Brain microvascular endothelial cell (primary cell): ENCODE results near the gene LRRC36.
A peak's percentile ranks its signal among the peaks of the same experiment; 100 is the strongest.
"Not testable (repeated sequence)": the region's sequence is repeated elsewhere in the genome, so short reads cannot be mapped to it uniquely, and the experiment has no call there.

Source experiments
- DNase-seq: peaks from one replicate; pipeline ENCODE4 v3.0.0-alpha.2; 2020
- H3K27ac ChIP-seq: fragments of 250-450 bp; sonication (Bioruptor Pico); 2 replicates; pipeline ENCODE4 v1.5.1; 2020; ENCODE audit warnings: mild to moderate bottlenecking, moderate library complexity
- H3K27me3 ChIP-seq: fragments of 250-450 bp; sonication (Bioruptor Pico); replicated peaks from 2 replicates; pipeline ENCODE4 v1.5.1; 2020; ENCODE audit warnings: mild to moderate bottlenecking
- H3K36me3 ChIP-seq: fragments of 250-450 bp; sonication (Bioruptor Pico); replicated peaks from 2 replicates; pipeline ENCODE4 v1.5.1; 2020; ENCODE audit warnings: mild to moderate bottlenecking
- H3K4me3 ChIP-seq: 2 replicates; pipeline ENCODE4 v1.5.1; 2011; ENCODE audit warnings: low read depth, mild to moderate bottlenecking, control low read depth, low read length, moderate library complexity
- in situ Hi-C: cut with HindIII; loops from 2 replicates; pipeline ENCODE4 v1.10.0; 2017; ENCODE audit warnings: low sequenced_read_pairs, low pct_ligation_motif_present
- TF ChIP-seq, protein P1 (sequence below): IDR thresholded peaks from 2 replicates; pipeline ENCODE4 v1.5.1; 2011; ENCODE audit warnings: low read depth, mild to moderate bottlenecking, moderate library complexity, low read length, control low read depth, inconsistent platforms; ENCODE audit errors: missing control alignments

LRRC36 gene

DNA sequence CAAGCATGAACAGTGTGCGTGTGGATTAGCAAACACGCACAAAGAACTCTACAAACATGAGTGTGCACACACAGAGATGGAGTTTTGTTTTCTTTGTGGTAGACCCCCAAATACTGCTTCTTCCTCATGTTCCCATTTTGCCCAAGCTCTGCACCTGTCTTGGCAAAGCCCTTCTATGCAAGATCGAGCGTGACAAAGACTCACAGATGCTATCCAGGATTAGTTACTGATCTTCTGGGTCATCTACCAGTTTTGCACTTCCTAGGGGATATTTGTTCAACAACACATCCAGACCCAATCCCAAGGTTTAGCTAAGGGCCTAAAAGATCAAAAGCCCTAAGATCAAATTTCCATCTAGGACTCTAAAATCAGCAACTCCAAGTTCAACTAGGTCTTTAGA lies 16.0 kb downstream of the LRRC36 start:
- H3K4me3 ChIP-seq: no peak overlapping the region
- H3K36me3 ChIP-seq: no peaks in the 10 kb centered on the region
- in situ Hi-C loops: no loop called here
- H3K27ac ChIP-seq: no peak overlapping the region
- TF ChIP-seq, protein P1, sequence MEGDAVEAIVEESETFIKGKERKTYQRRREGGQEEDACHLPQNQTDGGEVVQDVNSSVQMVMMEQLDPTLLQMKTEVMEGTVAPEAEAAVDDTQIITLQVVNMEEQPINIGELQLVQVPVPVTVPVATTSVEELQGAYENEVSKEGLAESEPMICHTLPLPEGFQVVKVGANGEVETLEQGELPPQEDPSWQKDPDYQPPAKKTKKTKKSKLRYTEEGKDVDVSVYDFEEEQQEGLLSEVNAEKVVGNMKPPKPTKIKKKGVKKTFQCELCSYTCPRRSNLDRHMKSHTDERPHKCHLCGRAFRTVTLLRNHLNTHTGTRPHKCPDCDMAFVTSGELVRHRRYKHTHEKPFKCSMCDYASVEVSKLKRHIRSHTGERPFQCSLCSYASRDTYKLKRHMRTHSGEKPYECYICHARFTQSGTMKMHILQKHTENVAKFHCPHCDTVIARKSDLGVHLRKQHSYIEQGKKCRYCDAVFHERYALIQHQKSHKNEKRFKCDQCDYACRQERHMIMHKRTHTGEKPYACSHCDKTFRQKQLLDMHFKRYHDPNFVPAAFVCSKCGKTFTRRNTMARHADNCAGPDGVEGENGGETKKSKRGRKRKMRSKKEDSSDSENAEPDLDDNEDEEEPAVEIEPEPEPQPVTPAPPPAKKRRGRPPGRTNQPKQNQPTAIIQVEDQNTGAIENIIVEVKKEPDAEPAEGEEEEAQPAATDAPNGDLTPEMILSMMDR: no peak
- DNase-seq: no peak
- H3K27me3 ChIP-seq: no peaks in the 10 kb centered on the region

DNA sequence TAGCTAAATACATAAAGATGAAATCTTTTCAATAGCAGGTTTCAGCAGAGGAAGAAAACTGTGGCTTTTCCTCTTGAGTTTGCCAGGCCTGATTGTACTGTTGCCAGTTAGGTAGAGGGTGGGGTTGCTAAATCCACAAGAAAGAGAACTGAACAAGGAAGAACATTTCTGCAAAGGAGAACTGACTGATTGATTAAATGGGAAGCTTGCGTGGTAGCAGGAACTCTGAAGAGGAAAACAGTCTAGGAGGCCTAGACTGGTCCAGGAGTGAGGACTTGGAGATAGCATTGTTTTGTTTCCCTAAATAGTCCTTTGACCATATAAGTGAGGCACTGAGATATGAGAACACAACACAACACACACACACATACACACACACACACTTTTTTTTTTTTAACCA lies 18.8 kb downstream of the LRRC36 start:
- no peak overlapping the region for H3K27ac ChIP-seq
- no peak for DNase-seq
- H3K27me3 ChIP-seq: no peaks in the 10 kb centered on the region
- TF ChIP-seq, protein P1: no peak
- in situ Hi-C loops: no loop called here
- H3K36me3 ChIP-seq: no peaks in the 10 kb centered on the region
- no peak overlapping the region for H3K4me3 ChIP-seq

DNA sequence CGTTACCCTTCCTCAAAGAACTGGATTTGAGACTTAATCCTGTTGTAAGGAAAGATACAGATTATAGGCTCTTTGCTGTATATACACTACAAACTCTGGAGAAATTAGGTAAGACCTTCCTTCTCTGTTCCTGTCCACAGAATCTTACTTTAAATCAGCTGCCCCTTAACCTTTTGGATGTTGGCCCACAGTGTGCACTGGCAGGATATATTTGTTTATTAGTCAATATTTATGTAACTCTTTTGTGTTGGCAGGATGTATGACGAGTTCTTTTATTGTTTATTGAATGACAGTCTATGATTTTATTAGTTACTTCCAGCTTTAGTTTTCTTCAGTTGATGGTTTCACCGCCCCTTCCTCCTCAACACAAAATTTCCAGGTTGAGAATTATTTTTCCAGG lies 19.7 kb downstream of the LRRC36 start:
- TF ChIP-seq, protein P1: no peak
- in situ Hi-C loops: no loop called here
- H3K36me3 ChIP-seq: no peaks in the 10 kb centered on the region
- no peak overlapping the region for H3K4me3 ChIP-seq
- no peak for DNase-seq
- H3K27ac ChIP-seq: no peak overlapping the region
- H3K27me3 ChIP-seq: no peaks in the 10 kb centered on the region

DNA sequence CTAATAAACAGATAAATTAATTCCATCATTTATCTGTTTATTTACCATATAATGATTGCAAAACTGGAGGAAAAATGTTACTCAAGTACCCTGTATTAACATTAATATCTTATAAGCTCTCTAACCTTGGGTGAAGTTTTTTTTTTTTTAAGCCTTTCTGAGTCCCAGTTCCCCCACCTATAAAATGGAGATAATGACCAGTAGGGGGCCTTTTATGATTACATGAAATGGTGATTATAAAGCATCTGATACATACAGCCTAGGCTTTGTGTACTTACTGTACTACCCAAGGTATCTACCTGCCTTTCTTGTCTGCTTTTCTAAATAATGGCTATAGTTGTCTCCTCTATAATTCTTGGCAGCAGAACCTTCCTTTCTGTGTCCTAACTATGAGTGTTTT lies 22.6 kb downstream of the LRRC36 start:
- no peak overlapping the region for H3K27ac ChIP-seq
- H3K27me3 ChIP-seq: no peaks in the 10 kb centered on the region
- DNase-seq: no peak
- H3K4me3 ChIP-seq: no peak overlapping the region
- in situ Hi-C loops: no loop called here
- no peaks in the 10 kb centered on the region for H3K36me3 ChIP-seq
- TF ChIP-seq, protein P1: peak; percentile 42

DNA sequence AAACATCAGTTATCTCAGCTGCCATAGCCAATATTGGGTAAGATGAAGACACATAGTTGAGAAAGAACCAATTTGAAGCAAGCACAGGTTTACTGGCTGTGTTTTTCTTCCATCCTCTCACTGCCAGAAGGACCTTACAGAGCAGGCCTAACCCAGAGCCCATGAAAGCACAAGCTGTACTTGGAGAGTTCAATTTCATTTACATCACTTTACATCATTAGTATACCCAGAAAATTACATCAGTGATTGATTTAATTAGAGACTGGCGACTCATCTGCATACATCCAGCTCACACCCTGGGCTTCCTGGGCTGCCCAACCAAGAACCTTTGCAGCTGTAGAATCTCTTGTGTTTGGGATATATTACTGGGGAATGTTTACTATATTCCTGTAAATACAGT lies 23.7 kb downstream of the LRRC36 start:
- TF ChIP-seq, protein P1: no peak
- in situ Hi-C loops: no loop called here
- no peak overlapping the region for H3K27ac ChIP-seq
- no peak for DNase-seq
- H3K27me3 ChIP-seq: no peaks in the 10 kb centered on the region
- H3K36me3 ChIP-seq: no peaks in the 10 kb centered on the region
- H3K4me3 ChIP-seq: no peak overlapping the region

DNA sequence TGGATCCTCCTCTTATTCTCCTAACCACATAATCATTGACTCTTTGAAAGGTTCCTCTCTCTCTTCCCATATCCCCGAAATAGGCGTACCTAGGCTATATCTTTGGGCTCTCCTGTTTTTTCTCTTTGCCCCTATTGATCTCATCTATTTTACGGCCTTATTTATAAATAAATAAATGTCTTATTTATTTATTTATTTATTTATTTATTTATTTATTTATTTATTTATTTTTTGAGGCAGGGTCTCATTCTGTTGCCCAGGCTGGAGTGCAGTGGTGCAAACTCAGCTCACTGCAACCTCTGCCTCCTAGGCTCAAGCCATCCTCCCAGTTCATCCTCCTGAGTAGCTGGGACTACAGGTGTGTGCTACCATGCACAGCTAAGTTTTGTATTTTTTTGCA lies 25.8 kb downstream of the LRRC36 start:
- H3K36me3 ChIP-seq, H3K27ac ChIP-seq, H3K27me3 ChIP-seq, H3K4me3 ChIP-seq, DNase-seq, in situ Hi-C loops: not testable (repeated sequence)
